K562 (cell line): ENCODE results near the gene SLC5A11. TPM values are rescaled to one million over a fixed set of nuclear protein-coding genes. Genes with fewer than 3 reads are reported as not detected.

Source experiments
- ATAC-seq: fragments of 200-7000 bp; cut with Tn5 transposase; 3 replicates; pipeline ENCODE4 v1.9.1; 2020; ENCODE audit warnings: moderate library complexity
- BruUV-seq: library from RNA; stranded (reverse); fragments of 400-500 nt; replicated peaks from 2 replicates; lab custom pipeline; 2021; lab: Mats Ljungman, UMichigan
- CTCF ChIA-PET: fragments of 300-600 bp; formaldehyde crosslinking; extraction: SDS; loops from one replicate; lab custom pipeline; 2021; ENCODE audit warnings: low intra/inter-chr PET ratio; lab: Yijun Ruan, JAX
- POLR2A ChIA-PET: fragments of 300-600, 350-650 bp; sonication (Branson Sonifier 250); formaldehyde crosslinking; extraction: SDS; loops from one replicate; lab custom pipeline; 2021; ENCODE audit warnings: antibody characterized with exemption, inconsistent platforms; lab: Yijun Ruan, JAX
- DNase-seq, 4 experiments: peaks; one replicate each; pipeline versions ENCODE4 v3.0.0 to v3.0.0-alpha.2; 2011 to 2018; ENCODE audit warnings: low spot score in 3 of 4, mixed read lengths in 3 of 4; ENCODE audit errors: extremely low read depth in 1 of 4
- FAIRE-seq: peaks from 2 replicates; lab custom pipeline; 2011; peaks lifted over from hg19 to GRCh38; lab: Jason Lieb, UNC
- H2AFZ ChIP-seq: 2 replicates; pipeline ENCODE4 v1.6.0; 2011; ENCODE audit warnings: low read depth, low read length, control low read depth, inconsistent platforms
- H3K27ac ChIP-seq: fragments of 200-600 bp; 3 replicates; pipeline ENCODE4 v1.8.0; 2011; ENCODE audit warnings: low read depth, mild to moderate bottlenecking, control low read depth, inconsistent platforms, low read length, moderate library complexity, mixed read lengths; ENCODE audit errors: extremely low read depth
- H3K27me3 ChIP-seq, 2 experiments: fragments of 300-600 bp in 1 of 2; 2 replicates in 1 of 2; 3 replicates in 1 of 2; pipeline versions ENCODE4 v1.6.0 to v1.8.0; 2011; ENCODE audit warnings: inconsistent platforms in 2 of 2, low read length in 2 of 2, mild to moderate bottlenecking in 1 of 2, mixed read lengths in 1 of 2, moderate library complexity in 1 of 2; ENCODE audit not compliant: control insufficient read depth in 2 of 2, insufficient read depth in 2 of 2
- H3K36me3 ChIP-seq: fragments of 300-600 bp; 3 replicates; pipeline ENCODE4 v1.8.0; 2011; ENCODE audit warnings: mild to moderate bottlenecking, low read length, inconsistent platforms; ENCODE audit not compliant: control insufficient read depth, insufficient read depth
- H3K4me1 ChIP-seq, 2 experiments: fragments of 200-600 bp in 1 of 2; replicated peaks in 1 of 2; 2 replicates in 1 of 2; 3 replicates in 1 of 2; pipeline versions ENCODE4 v1.5.1 to v1.8.0; 2011; ENCODE audit warnings: inconsistent platforms in 2 of 2, low read length in 2 of 2, mild to moderate bottlenecking in 1 of 2, mixed read lengths in 1 of 2, moderate library complexity in 1 of 2; ENCODE audit not compliant: control insufficient read depth in 2 of 2, insufficient read depth in 2 of 2
- H3K4me2 ChIP-seq: 2 replicates; pipeline ENCODE4 v1.6.1; 2011; ENCODE audit warnings: low read length, control low read depth, inconsistent platforms, mixed read lengths; ENCODE audit not compliant: insufficient read depth
- H3K4me3 ChIP-seq: fragments of 200-600 bp; sonication (generic), shearing (Covaris generic); 2 replicates; pipeline ENCODE4 v1.5.1; 2016; ENCODE audit warnings: control low read depth, inconsistent platforms
- H3K79me2 ChIP-seq: fragments of 200-600 bp; 3 replicates; pipeline ENCODE4 v1.8.0; 2011; ENCODE audit warnings: low read length, inconsistent platforms; ENCODE audit not compliant: control insufficient read depth, insufficient read depth
- H3K9ac ChIP-seq, 2 experiments: 2 replicates each; pipeline versions ENCODE4 v1.6.0 to v1.6.1; 2011; ENCODE audit warnings: low read depth in 2 of 2, low read length in 2 of 2, control low read depth in 1 of 2, inconsistent platforms in 1 of 2, mild to moderate bottlenecking in 1 of 2, mixed read lengths in 1 of 2; ENCODE audit not compliant: insufficient read depth in 1 of 2
- H3K9me1 ChIP-seq: one replicate; pipeline ENCODE4 v1.6.0; 2011; ENCODE audit warnings: inconsistent platforms, mild to moderate bottlenecking, low read length, moderate library complexity; ENCODE audit not compliant: control insufficient read depth, insufficient read depth
- H3K9me3 ChIP-seq: replicated peaks from 2 replicates; pipeline ENCODE4 v1.5.1; 2011; ENCODE audit warnings: low read depth, low read length, inconsistent platforms; ENCODE audit not compliant: control insufficient read depth, insufficient read depth
- H4K20me1 ChIP-seq: replicated peaks from 2 replicates; pipeline ENCODE4 v1.6.1; 2011; ENCODE audit warnings: low read length, inconsistent platforms, mixed read lengths; ENCODE audit not compliant: control insufficient read depth, insufficient read depth
- DPF2 ChIP-seq: fragments of 450-650 bp; IDR thresholded peaks from 2 replicates; pipeline ENCODE4 v1.6.1; 2016
- ELF2 ChIP-seq: fragments of 250-450 bp; sonication (Bioruptor Pico); IDR thresholded peaks from 2 replicates; pipeline ENCODE4 v1.5.0; 2021; ENCODE audit warnings: mild to moderate bottlenecking
- ETV5 ChIP-seq: sonication (generic); formaldehyde crosslinking; IDR thresholded peaks from 2 replicates; pipeline ENCODE4 v1.4.0; 2020; ENCODE audit warnings: low read depth, mild to moderate bottlenecking, missing genetic modification reagents
- FOXA1 ChIP-seq: fragments of 450-650 bp; IDR thresholded peaks from 2 replicates; pipeline ENCODE4 v1.6.1; 2016; ENCODE audit warnings: mild to moderate bottlenecking, borderline replicate concordance
- HMG20A ChIP-seq: fragments of 450-650 bp; formaldehyde crosslinking; conservative IDR thresholded peaks from 2 replicates; pipeline ENCODE4 v1.4.0; 2020; ENCODE audit warnings: mild to moderate bottlenecking, mixed read lengths
- MCM5 ChIP-seq: fragments of 450-650 bp; IDR thresholded peaks from 2 replicates; pipeline ENCODE4 v1.6.1; 2016; ENCODE audit warnings: low read depth
- MEF2A ChIP-seq: IDR thresholded peaks from 2 replicates; pipeline ENCODE4 v1.6.1; 2011; ENCODE audit warnings: low read depth, mild to moderate bottlenecking, low read length, moderate library complexity; ENCODE audit not compliant: control insufficient read depth
- NEUROD1 ChIP-seq: fragments of 150-350 bp; IDR thresholded peaks from 2 replicates; pipeline ENCODE4 v1.6.1; 2014; ENCODE audit warnings: borderline replicate concordance, low read length, low read depth; ENCODE audit not compliant: partially characterized antibody
- NR2C1 ChIP-seq, 2 experiments: fragments of 450-650 bp; IDR thresholded peaks; 2 replicates each; pipeline ENCODE4 v1.6.1; 2017; ENCODE audit warnings: mild to moderate bottlenecking in 2 of 2, antibody characterized with exemption in 1 of 2, inconsistent platforms in 1 of 2, missing compliant biosample characterization in 1 of 2, missing genetic modification characterization in 1 of 2
- NR2C2 ChIP-seq, 2 experiments: fragments of 200-800 bp in 1 of 2; sonication (Bioruptor generic) in 1 of 2; sonication (generic) in 1 of 2; formaldehyde crosslinking in 1 of 2; IDR thresholded peaks; 2 replicates each; pipeline versions ENCODE4 v1.6.1 to v1.8.0; 2016 to 2022; ENCODE audit warnings: mild to moderate bottlenecking in 1 of 2, missing compliant biosample characterization in 1 of 2, missing genetic modification characterization in 1 of 2, missing genetic modification reagents in 1 of 2
- RAD21 ChIP-seq, 2 experiments: fragments of 250-450 bp in 1 of 2; fragments of 450-650 bp in 1 of 2; sonication (Bioruptor Pico) in 1 of 2; formaldehyde crosslinking in 1 of 2; IDR thresholded peaks in 1 of 2; conservative IDR thresholded peaks in 1 of 2; 2 replicates each; pipeline versions ENCODE4 v1.4.0 to v1.8.0; 2020 to 2022; ENCODE audit warnings: mild to moderate bottlenecking in 2 of 2, moderate library complexity in 1 of 2
- TSC22D4 ChIP-seq: fragments of 450-650 bp; IDR thresholded peaks from 2 replicates; pipeline ENCODE4 v1.6.1; 2016; ENCODE audit warnings: missing genetic modification characterization, missing biosample characterization, control low read depth
- ZNF584 ChIP-seq: fragments of 200-800 bp; sonication (Bioruptor generic); IDR thresholded peaks from 2 replicates; pipeline ENCODE4 v1.6.1; 2016; ENCODE audit warnings: low read depth, mild to moderate bottlenecking, missing genetic modification characterization, missing compliant biosample characterization
- ZNF780A ChIP-seq: fragments of 250-450 bp; sonication (Bioruptor Pico); IDR thresholded peaks from 2 replicates; pipeline ENCODE4 v1.5.0; 2021; ENCODE audit warnings: mild to moderate bottlenecking
- WGBS: fragments of 100-300 bp; shearing (Covaris generic); methylation state at CpG from one replicate; pipeline ENCODE4 v1.1.6; 2016; ENCODE audit warnings: low coverage, mixed read lengths; ENCODE audit not compliant: insufficient coverage; ENCODE audit errors: missing lambda C conversion rate; 5-methylcytosine and 5-hydroxymethylcytosine counted together
- in situ Hi-C: fragments of 300-500 bp; cut with MboI; formaldehyde crosslinking; loops from 4 replicates; pipeline ENCODE4 v1.15.0; 2018; ENCODE audit warnings: inconsistent platforms, mixed read lengths
- intact Hi-C: fragments of 100-400 bp; cut with micrococcal nuclease; formaldehyde crosslinking; loops from 2 replicates; pipeline ENCODE4 v1.14.2; 2022
- polyA plus RNA-seq, 8 experiments: library from polyadenylated mRNA; depleted of rRNA in 4 of 8; stranded (reverse) in 5 of 8; unstranded in 3 of 8; fragments of >200 nt; fragmentation: Nextera tagmentation in 2 of 8; fragmentation: Illumina TruSeq in 1 of 8; extraction: Ambion mirVana in 2 of 8; extraction: Trizol in 1 of 8; gene quantifications; 2 replicates each; pipeline versions ENCODE4 v1.2.1 to v1.2.3, GENCODE V29; 2011 to 2014; ENCODE audit warnings: inconsistent platforms in 1 of 8, missing spikeins in 1 of 8
- total RNA-seq, 7 experiments: library from RNA; depleted of rRNA in 6 of 7; stranded (reverse); fragments of >200 nt in 6 of 7; fragmentation: Illumina TruSeq in 2 of 7; extraction: Trizol in 2 of 7; gene quantifications; 2 replicates each; pipeline versions ENCODE4 v1.2.1 to v1.2.3, GENCODE V29; 2011 to 2021; ENCODE audit warnings: low replicate concordance in 1 of 7
- TF ChIP-seq, protein P1 (sequence below), 3 experiments: IDR thresholded peaks in 2 of 3; conservative IDR thresholded peaks in 1 of 3; 2 replicates each; pipeline ENCODE4 v1.5.1; 2011 to 2012; ENCODE audit warnings: low read length in 3 of 3, mild to moderate bottlenecking in 3 of 3, control low read depth in 2 of 3, improper control_type of control experiment in 1 of 3, inconsistent platforms in 1 of 3, low read depth in 1 of 3, mixed read lengths in 1 of 3, moderate library complexity in 1 of 3; ENCODE audit not compliant: insufficient read depth in 2 of 3
- TF ChIP-seq, protein P2 (sequence below): fragments of 450-650 bp; formaldehyde crosslinking; IDR thresholded peaks from 2 replicates; pipeline ENCODE4 v1.4.0; 2020; ENCODE audit warnings: mild to moderate bottlenecking, moderate library complexity
- TF ChIP-seq, protein P3 (sequence below): sonication (generic); formaldehyde crosslinking; IDR thresholded peaks from 2 replicates; pipeline ENCODE4 v1.8.1; 2022; ENCODE audit warnings: missing genetic modification reagents

Gene SLC5A11
- total and polyA plus RNA-seq, 9 of the 15 experiments (the other 6 are each of a cell fraction or from before 2014, with no cell fraction given) = 0.04 to 0.25 (median 0.11) TPM; not detected in 3

DNA sequence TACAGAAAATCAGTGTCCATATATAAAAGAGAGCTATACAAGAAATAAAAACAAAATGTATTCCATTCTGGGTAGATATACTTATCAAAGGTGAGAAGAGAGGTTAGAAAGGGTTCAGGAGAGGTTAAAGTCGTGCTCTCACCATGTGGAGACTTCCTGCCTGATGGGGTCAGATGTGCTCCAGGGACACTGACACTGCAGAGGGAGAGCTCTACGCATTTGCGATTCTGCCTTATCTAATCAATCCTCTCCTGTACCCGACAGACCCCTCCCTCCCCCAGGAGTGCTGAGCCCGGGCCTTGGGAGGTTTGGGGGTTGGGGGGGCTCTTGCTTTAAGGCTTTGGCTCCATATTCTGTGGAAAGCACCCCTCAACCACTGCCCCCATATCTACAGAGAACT, 16.6 kb upstream of the SLC5A11 start:
- H3K27ac ChIP-seq = no peak overlapping the region
- H4K20me1 ChIP-seq = no peaks in the 10 kb centered on the region
- 4% methylated on average over 5 of the region's 5 CpGs for WGBS
- FAIRE-seq (no peak), ATAC-seq (peak; percentile 85), DNase-seq (peak; percentile 45 to 53 (median 50))
- no TSS peak for BruUV-seq
- H3K4me3 ChIP-seq = no peak overlapping the region
- TF ChIP-seq DPF2 (no peak), TSC22D4 (tag) (no peak), ETV5 (CRISPR knock-in tag) (no peak), HMG20A (CRISPR knock-in tag) (no peak), NR2C2 (CRISPR knock-in tag; IDR thresholded peaks at IDR 0.05) (no peak), NR2C2 (tag; IDR thresholded peaks at IDR 0.05) (peak; percentile 30; the same call in 1 of the 2 replicates), MCM5 (no peak), NEUROD1 (no peak), NR2C1 (IDR thresholded peaks at IDR 0.05) (0 out of 2 replicates have a peak, but pooled peaks have one; percentile 10), NR2C1 (tag; IDR thresholded peaks at IDR 0.05) (no peak), RAD21 (CRISPR knock-in tag; conservative IDR thresholded peaks at IDR 0.05 in 1 of 2, IDR thresholded peaks at IDR 0.05 in 1 of 2) (peak in 1 of 2 experiments; percentile 41; a peak in 1 of 4 replicates), ELF2 (CRISPR knock-in tag) (no peak), ZNF584 (no peak), ZNF780A (CRISPR knock-in tag) (no peak), MEF2A (no peak), FOXA1 (no peak)
- TF ChIP-seq, protein P1, sequence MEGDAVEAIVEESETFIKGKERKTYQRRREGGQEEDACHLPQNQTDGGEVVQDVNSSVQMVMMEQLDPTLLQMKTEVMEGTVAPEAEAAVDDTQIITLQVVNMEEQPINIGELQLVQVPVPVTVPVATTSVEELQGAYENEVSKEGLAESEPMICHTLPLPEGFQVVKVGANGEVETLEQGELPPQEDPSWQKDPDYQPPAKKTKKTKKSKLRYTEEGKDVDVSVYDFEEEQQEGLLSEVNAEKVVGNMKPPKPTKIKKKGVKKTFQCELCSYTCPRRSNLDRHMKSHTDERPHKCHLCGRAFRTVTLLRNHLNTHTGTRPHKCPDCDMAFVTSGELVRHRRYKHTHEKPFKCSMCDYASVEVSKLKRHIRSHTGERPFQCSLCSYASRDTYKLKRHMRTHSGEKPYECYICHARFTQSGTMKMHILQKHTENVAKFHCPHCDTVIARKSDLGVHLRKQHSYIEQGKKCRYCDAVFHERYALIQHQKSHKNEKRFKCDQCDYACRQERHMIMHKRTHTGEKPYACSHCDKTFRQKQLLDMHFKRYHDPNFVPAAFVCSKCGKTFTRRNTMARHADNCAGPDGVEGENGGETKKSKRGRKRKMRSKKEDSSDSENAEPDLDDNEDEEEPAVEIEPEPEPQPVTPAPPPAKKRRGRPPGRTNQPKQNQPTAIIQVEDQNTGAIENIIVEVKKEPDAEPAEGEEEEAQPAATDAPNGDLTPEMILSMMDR (IDR thresholded peaks at IDR 0.05 in 2 of 3, conservative IDR thresholded peaks at IDR 0.05 in 1 of 3; ENCODE audit: insufficient read depth in 2 of 3, low read depth in 1 of 3, low read length in 3 of 3) = peak; percentile 17 to 38 (median 32); a peak in 3 of 6 replicates
- TF ChIP-seq, protein P2, sequence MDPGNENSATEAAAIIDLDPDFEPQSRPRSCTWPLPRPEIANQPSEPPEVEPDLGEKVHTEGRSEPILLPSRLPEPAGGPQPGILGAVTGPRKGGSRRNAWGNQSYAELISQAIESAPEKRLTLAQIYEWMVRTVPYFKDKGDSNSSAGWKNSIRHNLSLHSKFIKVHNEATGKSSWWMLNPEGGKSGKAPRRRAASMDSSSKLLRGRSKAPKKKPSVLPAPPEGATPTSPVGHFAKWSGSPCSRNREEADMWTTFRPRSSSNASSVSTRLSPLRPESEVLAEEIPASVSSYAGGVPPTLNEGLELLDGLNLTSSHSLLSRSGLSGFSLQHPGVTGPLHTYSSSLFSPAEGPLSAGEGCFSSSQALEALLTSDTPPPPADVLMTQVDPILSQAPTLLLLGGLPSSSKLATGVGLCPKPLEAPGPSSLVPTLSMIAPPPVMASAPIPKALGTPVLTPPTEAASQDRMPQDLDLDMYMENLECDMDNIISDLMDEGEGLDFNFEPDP (CRISPR knock-in tag) = no peak
- TF ChIP-seq, protein P3, sequence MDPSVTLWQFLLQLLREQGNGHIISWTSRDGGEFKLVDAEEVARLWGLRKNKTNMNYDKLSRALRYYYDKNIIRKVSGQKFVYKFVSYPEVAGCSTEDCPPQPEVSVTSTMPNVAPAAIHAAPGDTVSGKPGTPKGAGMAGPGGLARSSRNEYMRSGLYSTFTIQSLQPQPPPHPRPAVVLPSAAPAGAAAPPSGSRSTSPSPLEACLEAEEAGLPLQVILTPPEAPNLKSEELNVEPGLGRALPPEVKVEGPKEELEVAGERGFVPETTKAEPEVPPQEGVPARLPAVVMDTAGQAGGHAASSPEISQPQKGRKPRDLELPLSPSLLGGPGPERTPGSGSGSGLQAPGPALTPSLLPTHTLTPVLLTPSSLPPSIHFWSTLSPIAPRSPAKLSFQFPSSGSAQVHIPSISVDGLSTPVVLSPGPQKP (CRISPR knock-in tag) = no peak
- POLR2A ChIA-PET = interaction anchor here (0.5 to 1.0 kb wide), 2 partner anchors 46 to 142 kb away, joined by 3 to 4 read pairs; no protein-coding TSS in a partner anchor
- peaks cover 18% of the 10 kb centered on the region; the same call in 2 of the 3 replicates for H3K36me3 ChIP-seq
- no peaks in the 10 kb centered on the region for H3K27me3 ChIP-seq
- H3K4me1 ChIP-seq = peaks cover 3 to 10% of the 10 kb centered on the region in 2 experiments; a peak in 3 of 5 replicates
- intact Hi-C loops (no loop called here), in situ Hi-C loops (no loop called here)
- H2AFZ ChIP-seq = no peak overlapping the region
- no peaks in the 10 kb centered on the region for H3K9me1 ChIP-seq
- CTCF ChIA-PET = no interaction called here
- no peak overlapping the region for H3K9ac ChIP-seq
- H3K79me2 ChIP-seq = no peaks in the 10 kb centered on the region
- H3K4me2 ChIP-seq = no peak overlapping the region
- no peaks in the 10 kb centered on the region for H3K9me3 ChIP-seq
